ENCODE data around the gene TEAD1. TPM values are rescaled to one million over a fixed set of nuclear protein-coding genes. Genes with fewer than 3 reads are reported as not detected.

TEAD1 gene
- total RNA-seq, 4 donors from 2014 or later, result 184 to 272 (median 208) TPM

GRCh38 chr11:12952094-12952493 lies 277.9 kb downstream of the TEAD1 start:
- H3K27ac ChIP-seq, result no peak overlapping the region
- no peaks in the 10 kb centered on the region for H3K36me3 ChIP-seq
- peaks cover 0 to 18% (median 0%) of the 10 kb centered on the region in 3 donors for H3K9me3 ChIP-seq
- no peak overlapping the region for H3K4me3 ChIP-seq
- H3K4me1 ChIP-seq, result no peaks in the 10 kb centered on the region
- H3K27me3 ChIP-seq, result no peaks in the 10 kb centered on the region
- TF ChIP-seq POLR2AphosphoS5 (IDR thresholded peaks at IDR 0.05) (no peak), POLR2A (IDR thresholded peaks at IDR 0.05) (no peak), EP300 (IDR thresholded peaks at IDR 0.05) (no peak), CTCF (IDR thresholded peaks at IDR 0.05) (no peak)
- ATAC-seq, result no peak

GRCh38 chr11:12958986-12959385 lies 284.8 kb downstream of the TEAD1 start:
- peaks cover 4% of the 10 kb centered on the region for H3K27me3 ChIP-seq
- 97 to 100% methylated on average over 1 to 3 of the region's 3 CpGs for WGBS, 2 donors (ENCODE audit: low coverage in 1 of 2)
- H3K4me3 ChIP-seq, result no peak overlapping the region
- H3K4me1 ChIP-seq, result peaks cover 0 to 2% (median 0%) of the 10 kb centered on the region in 3 donors
- ATAC-seq, result no peak
- no peak overlapping the region for H3K27ac ChIP-seq
- no peak for TF ChIP-seq POLR2AphosphoS5 (IDR thresholded peaks at IDR 0.05)
- no peaks in the 10 kb centered on the region for H3K36me3 ChIP-seq
- H3K9me3 ChIP-seq, result no peaks in the 10 kb centered on the region

- peaks cover 4% of the 10 kb centered on the region for H3K27me3 ChIP-seq
- 43 to 49% methylated on average over 1 to 2 of the region's 2 CpGs for WGBS, 2 donors (ENCODE audit: low coverage in 1 of 2)
- H3K36me3 ChIP-seq, result no peaks in the 10 kb centered on the region
- peaks cover 0 to 6% (median 0%) of the 10 kb centered on the region in 3 donors for H3K4me1 ChIP-seq
- H3K9me3 ChIP-seq, result no peaks in the 10 kb centered on the region
- no peak overlapping the region for H3K4me3 ChIP-seq
- no peak for ATAC-seq
- TF ChIP-seq CTCF (IDR thresholded peaks at IDR 0.05) (no peak), EP300 (IDR thresholded peaks at IDR 0.05) (no peak), POLR2A (IDR thresholded peaks at IDR 0.05) (no peak), POLR2AphosphoS5 (IDR thresholded peaks at IDR 0.05) (no peak)
- no peak overlapping the region for H3K27ac ChIP-seq
Measured at GRCh38 chr11:12961615-12962014, 287.4 kb downstream of the TEAD1 start.

- ATAC-seq, result no peak
- no peak for TF ChIP-seq EP300 (IDR thresholded peaks at IDR 0.05)
- TF ChIP-seq POLR2A (IDR thresholded peaks at IDR 0.05), result no peak
- TF ChIP-seq CTCF (IDR thresholded peaks at IDR 0.05), result no peak
- no peak for TF ChIP-seq POLR2AphosphoS5 (IDR thresholded peaks at IDR 0.05)
- no peak overlapping the region for H3K4me3 ChIP-seq
- H3K27me3 ChIP-seq, result peaks cover 4% of the 10 kb centered on the region
- WGBS, 2 donors (ENCODE audit: low coverage in 1 of 2), result 88% methylated on average over 10 of the region's 10 CpGs; no CpG with 5 or more reads in 1 of the 2 donors
- no peak overlapping the region for H3K27ac ChIP-seq
- H3K4me1 ChIP-seq, result peaks cover 0 to 6% (median 0%) of the 10 kb centered on the region in 3 donors
- no peaks in the 10 kb centered on the region for H3K9me3 ChIP-seq
- no peaks in the 10 kb centered on the region for H3K36me3 ChIP-seq
Measured at GRCh38 chr11:12962306-12962705, 288.1 kb downstream of the TEAD1 start.

GRCh38 chr11:12963051-12963450 lies 288.8 kb downstream of the TEAD1 start:
- ATAC-seq, result no peak
- TF ChIP-seq POLR2A (IDR thresholded peaks at IDR 0.05) (no peak), POLR2AphosphoS5 (IDR thresholded peaks at IDR 0.05) (no peak), EP300 (IDR thresholded peaks at IDR 0.05) (no peak), CTCF (IDR thresholded peaks at IDR 0.05) (no peak)
- no peak overlapping the region for H3K4me3 ChIP-seq

More at GRCh38 chr11:12963051-12963450, 288.8 kb downstream of the TEAD1 start:
- Histone ChIP-seq H3K27me3 (peaks cover 4% of the 10 kb centered on the region), H3K36me3 (no peaks in the 10 kb centered on the region), H3K9me3 (no peaks in the 10 kb centered on the region), H3K27ac (no peak overlapping the region), H3K4me1 (peaks cover 0 to 6% (median 0%) of the 10 kb centered on the region in 3 donors)
- 67 to 83% methylated on average over 1 to 5 of the region's 5 CpGs for WGBS, 2 donors (ENCODE audit: low coverage in 1 of 2)

Data from gastroesophageal sphincter (tissue), 4 donors.